Breast epithelium (tissue), 3 donors: ENCODE data around the gene BCAP31.

ENCODE experiments used
- POLR2A ChIP-seq: fragments of 450-650 bp; IDR thresholded peaks from one replicate; pipeline ENCODE4 v1.6.1; 2016; ENCODE audit warnings: antibody characterized with exemption, mild to moderate bottlenecking, moderate library complexity
- TF ChIP-seq, protein P1 (sequence below), 3 donors: fragments of 450-650 bp; IDR thresholded peaks; one replicate each; pipeline ENCODE4 v1.5.1; 2016 to 2017; ENCODE audit warnings: antibody characterized with exemption in 3 of 3, mild to moderate bottlenecking in 3 of 3, moderate library complexity in 3 of 3

DNA sequence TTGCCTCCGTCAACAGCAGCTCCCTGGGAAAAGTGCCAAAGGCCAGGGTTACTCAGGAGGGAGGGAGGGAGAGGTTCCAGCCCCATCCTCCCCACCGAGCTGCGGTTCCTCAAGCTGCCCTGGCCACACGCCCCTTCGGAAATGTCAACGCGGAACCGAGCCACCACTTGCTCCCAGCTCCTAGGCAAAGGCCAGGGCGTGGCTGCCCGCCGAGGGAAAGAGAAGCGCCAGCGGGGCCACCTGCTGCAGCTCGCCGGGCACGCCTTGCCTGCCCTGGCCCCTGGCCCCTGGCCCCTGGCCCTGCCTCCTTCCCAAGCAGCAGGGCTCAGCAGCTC, 21.2 kb downstream of the BCAP31 start:
- TF ChIP-seq POLR2A, result no peak
- TF ChIP-seq, protein P1, sequence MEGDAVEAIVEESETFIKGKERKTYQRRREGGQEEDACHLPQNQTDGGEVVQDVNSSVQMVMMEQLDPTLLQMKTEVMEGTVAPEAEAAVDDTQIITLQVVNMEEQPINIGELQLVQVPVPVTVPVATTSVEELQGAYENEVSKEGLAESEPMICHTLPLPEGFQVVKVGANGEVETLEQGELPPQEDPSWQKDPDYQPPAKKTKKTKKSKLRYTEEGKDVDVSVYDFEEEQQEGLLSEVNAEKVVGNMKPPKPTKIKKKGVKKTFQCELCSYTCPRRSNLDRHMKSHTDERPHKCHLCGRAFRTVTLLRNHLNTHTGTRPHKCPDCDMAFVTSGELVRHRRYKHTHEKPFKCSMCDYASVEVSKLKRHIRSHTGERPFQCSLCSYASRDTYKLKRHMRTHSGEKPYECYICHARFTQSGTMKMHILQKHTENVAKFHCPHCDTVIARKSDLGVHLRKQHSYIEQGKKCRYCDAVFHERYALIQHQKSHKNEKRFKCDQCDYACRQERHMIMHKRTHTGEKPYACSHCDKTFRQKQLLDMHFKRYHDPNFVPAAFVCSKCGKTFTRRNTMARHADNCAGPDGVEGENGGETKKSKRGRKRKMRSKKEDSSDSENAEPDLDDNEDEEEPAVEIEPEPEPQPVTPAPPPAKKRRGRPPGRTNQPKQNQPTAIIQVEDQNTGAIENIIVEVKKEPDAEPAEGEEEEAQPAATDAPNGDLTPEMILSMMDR (IDR thresholded peaks at IDR 0.05), result no peak
